ENCODE data around the gene ACP3. TPM values are rescaled to one million over a fixed set of nuclear protein-coding genes. Genes with fewer than 3 reads are reported as not detected.
"Not testable (repeated sequence)": the region's sequence is repeated elsewhere in the genome, so short reads cannot be mapped to it uniquely, and the experiment has no call there.

ACP3 gene
- polyA plus RNA-seq, 1 donor from 2014 or later, result 0.28 TPM

DNA sequence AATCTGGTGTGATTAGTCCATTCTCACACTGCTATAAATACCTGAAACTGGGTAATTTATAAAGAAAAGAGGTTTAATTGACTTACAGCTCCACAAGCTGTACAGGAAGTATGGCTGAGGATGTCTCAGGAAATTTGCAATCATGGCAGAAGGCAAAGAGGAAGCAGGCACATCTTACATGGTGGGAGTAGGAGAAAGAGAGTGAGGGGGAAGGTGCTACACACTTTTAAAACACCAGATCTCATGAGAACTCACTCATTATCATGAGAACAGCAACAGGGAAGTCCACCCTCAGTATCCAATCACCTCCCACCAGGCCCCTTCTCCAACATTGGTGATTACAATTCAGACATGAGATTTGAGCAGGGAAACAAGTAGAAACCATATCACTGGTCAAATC, 24.0 kb upstream of the ACP3 start:
- no peaks in the 10 kb centered on the region for H3K36me3 Mint-ChIP-seq
- no peak overlapping the region for H3K27ac Mint-ChIP-seq
- H3K27me3 Mint-ChIP-seq, result no peaks in the 10 kb centered on the region
- H3K4me3 Mint-ChIP-seq, result no peak overlapping the region
- no peaks in the 10 kb centered on the region for H3K4me1 Mint-ChIP-seq
- H3K9me3 Mint-ChIP-seq, result peaks cover 4 to 10% (median 5%) of the 10 kb centered on the region in 3 donors

DNA sequence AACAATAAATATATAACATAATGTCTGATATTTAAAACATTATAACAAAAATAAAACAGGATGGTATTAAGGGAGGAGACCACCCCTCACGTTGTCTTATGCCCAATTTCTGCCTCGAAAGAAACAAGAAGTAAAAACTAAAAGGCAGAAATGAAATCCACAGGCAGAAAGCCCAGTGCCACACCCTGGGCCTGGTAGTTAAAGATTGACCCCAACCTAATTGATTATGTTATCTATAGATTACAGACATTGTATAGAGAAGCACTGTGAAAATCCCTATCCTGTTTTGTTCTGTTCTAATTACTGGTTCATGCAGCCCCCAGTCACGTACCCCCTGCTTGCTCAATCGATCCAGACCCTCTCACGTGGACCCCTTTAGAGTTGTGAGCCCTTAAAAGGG, 22.3 kb upstream of the ACP3 start:
- H3K4me3 Mint-ChIP-seq, result no peak overlapping the region
- no peaks in the 10 kb centered on the region for H3K36me3 Mint-ChIP-seq
- peaks cover 4 to 10% (median 5%) of the 10 kb centered on the region in 3 donors for H3K9me3 Mint-ChIP-seq
- H3K27ac Mint-ChIP-seq, result no peak overlapping the region
- no peaks in the 10 kb centered on the region for H3K4me1 Mint-ChIP-seq
- H3K27me3 Mint-ChIP-seq, result peaks cover under 1% of the 10 kb centered on the region

DNA sequence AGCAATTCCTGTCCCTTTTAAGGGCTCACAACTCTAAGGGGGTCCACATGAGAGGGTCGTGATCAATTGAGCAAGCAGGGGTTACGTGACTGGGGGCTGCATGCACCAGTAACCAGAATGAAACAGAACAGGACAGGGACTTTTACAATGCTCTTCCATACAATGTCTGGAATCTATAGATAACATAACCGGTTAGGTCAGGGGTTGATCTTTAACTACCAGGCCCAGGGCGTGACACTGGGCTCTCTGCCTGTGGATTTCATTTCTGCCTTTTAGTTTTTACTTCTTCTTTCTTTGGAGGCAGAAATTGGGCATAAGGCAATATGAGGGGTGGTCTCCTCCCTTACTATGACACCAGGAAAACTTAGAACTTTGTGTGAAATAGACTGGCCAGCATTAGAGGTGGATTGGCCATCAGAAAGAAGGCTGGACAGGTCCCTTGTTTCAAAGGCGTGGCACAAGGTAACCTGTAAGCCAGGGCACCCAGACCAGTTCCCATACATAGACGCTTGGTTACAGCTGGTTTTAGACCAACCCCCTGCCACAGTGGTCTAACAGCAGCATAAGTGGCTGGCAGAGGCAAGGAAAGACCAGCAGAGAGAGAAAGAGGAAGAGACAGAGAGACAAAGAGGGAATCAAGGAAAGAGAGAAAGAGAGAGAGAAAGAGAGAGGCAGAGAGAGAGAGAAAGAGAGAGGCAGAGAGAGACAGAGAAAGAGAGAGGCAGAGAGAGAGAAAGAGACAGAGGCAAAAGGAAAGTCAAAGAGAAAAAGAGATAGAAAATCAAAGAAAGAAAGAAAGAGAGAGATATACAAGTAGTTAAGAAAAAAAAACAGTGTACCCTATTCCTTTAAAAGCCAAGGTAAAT, 13.6 kb upstream of the ACP3 start:
- Mint-ChIP-seq H3K9me3 (peaks cover 0 to 12% (median 12%) of the 10 kb centered on the region in 3 donors), H3K27ac (peak overlapping the region in 1 of 3 donors; percentile 32), H3K4me3 (peak overlapping the region in 1 of 4 donors; percentile 42)
- not testable (repeated sequence) for H3K27me3 Mint-ChIP-seq, H3K4me1 Mint-ChIP-seq, H3K36me3 Mint-ChIP-seq

DNA sequence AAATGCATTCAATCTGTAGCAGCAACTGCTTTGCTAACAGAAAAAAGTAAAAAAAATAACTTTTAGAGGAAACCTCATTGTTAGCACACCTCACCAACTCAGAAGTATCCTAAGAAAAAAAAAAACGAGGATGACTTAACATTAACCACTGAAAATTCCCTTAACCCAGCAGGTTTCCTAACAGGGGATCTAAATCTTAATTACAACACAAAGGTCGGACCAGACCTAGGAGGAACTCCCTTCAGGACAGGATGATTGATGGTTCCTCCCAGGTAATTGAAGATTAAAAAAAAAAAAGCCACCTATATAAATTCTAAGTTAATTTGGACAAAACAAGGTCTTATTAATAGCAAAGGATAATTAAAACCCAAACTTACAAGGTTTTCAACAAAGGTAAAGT, 12.9 kb upstream of the ACP3 start:
- H3K9me3 Mint-ChIP-seq, result peaks cover 0 to 12% (median 12%) of the 10 kb centered on the region in 3 donors
- not testable (repeated sequence) for H3K36me3 Mint-ChIP-seq, H3K27me3 Mint-ChIP-seq

DNA sequence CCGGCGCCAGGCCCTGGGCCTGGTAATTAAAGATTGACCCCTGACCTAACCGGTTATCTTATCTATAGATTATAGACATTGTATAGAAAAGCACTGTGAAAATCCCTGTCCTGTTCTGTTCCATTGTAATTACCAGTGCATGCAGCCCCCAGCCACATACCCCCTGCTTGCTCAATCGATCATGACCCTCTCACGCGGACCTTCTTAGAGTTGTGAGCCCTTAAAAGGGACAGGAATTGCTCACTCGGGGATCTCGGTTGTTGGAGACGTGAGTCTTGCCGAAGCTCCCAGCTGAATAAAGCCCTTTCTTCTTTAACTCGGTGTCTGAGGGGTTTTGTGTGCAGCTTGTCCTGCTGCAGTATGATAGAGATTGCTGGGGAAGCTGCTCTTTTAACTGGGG, 7.2 kb upstream of the ACP3 start:
- H3K9me3 Mint-ChIP-seq, H3K27ac Mint-ChIP-seq, H3K4me3 Mint-ChIP-seq, H3K27me3 Mint-ChIP-seq, H3K36me3 Mint-ChIP-seq, H3K4me1 Mint-ChIP-seq: not testable (repeated sequence)

More for the DNA sequence above, 12.9 kb upstream of the ACP3 start:
- H3K4me3 Mint-ChIP-seq, H3K4me1 Mint-ChIP-seq, H3K27ac Mint-ChIP-seq: not testable (repeated sequence)

DNA sequence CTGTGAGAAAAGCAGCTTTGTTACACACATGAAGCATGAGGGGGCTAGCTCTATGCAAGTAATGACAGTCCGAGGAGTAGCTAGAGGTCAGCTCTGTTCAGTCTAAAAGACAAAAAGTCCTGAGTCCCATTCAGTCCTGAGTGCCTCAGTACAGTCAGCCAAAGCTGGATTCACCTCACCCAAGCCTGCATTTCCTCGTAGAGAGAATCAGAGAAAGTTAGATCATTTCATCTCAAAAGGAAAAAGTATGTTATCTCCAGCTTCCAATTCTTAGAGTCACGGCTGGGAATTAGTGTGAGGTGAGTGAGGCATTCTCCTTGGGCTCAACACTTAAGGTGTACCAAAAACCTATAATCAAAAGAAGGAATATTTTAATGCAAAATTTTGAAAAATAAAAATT, 5.9 kb upstream of the ACP3 start:
- peaks cover 0 to 4% (median 2%) of the 10 kb centered on the region in 3 donors for H3K4me1 Mint-ChIP-seq
- H3K4me3 Mint-ChIP-seq, result no peak overlapping the region
- H3K27ac Mint-ChIP-seq, result no peak overlapping the region
- no peaks in the 10 kb centered on the region for H3K36me3 Mint-ChIP-seq
- H3K27me3 Mint-ChIP-seq, result no peaks in the 10 kb centered on the region
- H3K9me3 Mint-ChIP-seq, result no peaks in the 10 kb centered on the region

DNA sequence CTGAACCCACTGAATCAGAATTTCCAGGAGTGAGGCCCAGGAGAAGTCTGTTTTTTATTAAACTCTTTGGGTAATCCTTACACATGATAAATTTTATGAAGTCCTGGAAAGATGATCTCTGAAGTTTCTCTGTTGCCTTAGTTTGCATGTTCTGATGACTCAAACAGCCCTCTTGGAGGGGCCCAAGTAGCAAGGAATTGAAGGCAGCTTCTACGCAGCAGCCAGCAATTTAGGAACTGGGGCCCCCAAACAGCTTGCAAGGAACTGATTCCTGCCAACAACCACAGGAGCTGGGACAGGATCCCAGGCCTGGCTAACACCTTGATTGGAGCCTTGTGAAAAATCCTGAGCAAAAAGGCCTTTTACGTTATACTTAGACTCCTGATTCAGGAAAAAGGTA, 5.4 kb upstream of the ACP3 start:
- H3K27ac Mint-ChIP-seq, result no peak overlapping the region
- no peaks in the 10 kb centered on the region for H3K9me3 Mint-ChIP-seq
- H3K4me1 Mint-ChIP-seq, result peaks cover 0 to 4% (median 2%) of the 10 kb centered on the region in 3 donors
- H3K36me3 Mint-ChIP-seq, result no peaks in the 10 kb centered on the region
- no peaks in the 10 kb centered on the region for H3K27me3 Mint-ChIP-seq
- H3K4me3 Mint-ChIP-seq, result no peak overlapping the region

DNA sequence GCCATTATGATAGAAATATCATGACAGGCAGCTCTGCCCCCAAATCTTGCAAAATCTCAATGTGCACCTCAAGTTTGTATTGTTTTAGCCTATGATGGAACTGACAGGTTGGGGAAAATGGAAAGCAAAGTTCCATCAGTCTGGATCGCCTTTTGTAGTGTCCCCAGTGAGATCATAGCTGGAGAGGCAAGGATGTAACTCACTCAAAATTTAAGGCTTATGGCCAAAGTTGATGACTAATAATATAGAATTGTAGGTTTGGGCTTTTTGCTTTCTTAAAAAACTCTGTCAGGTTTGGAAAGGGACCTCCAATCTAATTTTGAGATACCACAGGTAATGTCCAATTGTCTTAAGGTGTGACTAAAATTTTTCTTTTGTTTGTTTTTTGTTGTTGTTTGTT, 1.4 kb upstream of the ACP3 start:
- no peaks in the 10 kb centered on the region for H3K36me3 Mint-ChIP-seq
- no peak overlapping the region for H3K27ac Mint-ChIP-seq
- peaks cover 7 to 10% (median 8%) of the 10 kb centered on the region in 3 donors for H3K4me1 Mint-ChIP-seq
- H3K9me3 Mint-ChIP-seq, result no peaks in the 10 kb centered on the region
- H3K4me3 Mint-ChIP-seq, result peak overlapping the region in 1 of 4 donors; percentile 27
- no peaks in the 10 kb centered on the region for H3K27me3 Mint-ChIP-seq

DNA sequence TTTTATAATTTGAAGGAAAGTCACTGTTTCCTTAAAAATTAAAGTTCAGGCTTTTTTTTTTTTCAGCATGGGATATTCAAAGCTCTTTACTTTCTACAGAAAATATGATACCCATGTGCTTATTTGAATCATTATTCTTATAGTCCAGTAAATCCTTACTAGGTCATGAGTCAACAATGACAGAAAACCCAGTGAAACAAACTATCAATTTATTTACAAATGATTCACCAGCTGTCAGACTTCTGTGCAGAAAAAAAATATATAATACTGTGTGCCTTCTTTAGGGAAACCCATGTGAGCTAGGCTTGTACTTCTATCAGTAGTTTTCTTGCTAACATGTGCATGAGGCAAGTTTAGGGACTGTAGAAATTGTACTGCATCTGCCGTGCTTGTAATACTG, 1.2 kb downstream of the ACP3 start:
- Mint-ChIP-seq H3K4me1 (peaks cover 7 to 10% (median 8%) of the 10 kb centered on the region in 3 donors), H3K27me3 (no peaks in the 10 kb centered on the region), H3K36me3 (peaks cover 1% of the 10 kb centered on the region), H3K4me3 (no peak overlapping the region), H3K9me3 (no peaks in the 10 kb centered on the region), H3K27ac (no peak overlapping the region)

DNA sequence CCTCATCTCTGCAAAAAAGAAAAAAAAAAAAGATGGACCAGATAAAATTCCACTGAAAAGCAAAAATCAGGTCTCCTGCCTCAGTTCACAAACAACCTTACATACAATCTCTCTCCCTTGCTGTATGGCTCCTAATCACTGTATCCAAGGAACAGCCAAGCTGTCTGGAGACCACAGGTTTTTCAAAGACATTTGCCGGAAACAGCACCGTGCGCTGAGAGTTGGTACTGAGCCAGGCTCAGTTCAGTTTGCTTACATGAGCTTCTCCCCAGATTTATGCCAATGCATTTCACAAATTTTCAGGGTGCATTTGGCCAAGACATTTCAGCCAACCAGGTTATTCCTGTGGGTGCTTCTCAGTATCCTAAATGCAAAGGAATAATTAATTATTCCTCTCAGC, 4.1 kb downstream of the ACP3 start:
- Mint-ChIP-seq H3K36me3 (peaks cover 1% of the 10 kb centered on the region), H3K27me3 (peaks cover 3% of the 10 kb centered on the region), H3K9me3 (no peaks in the 10 kb centered on the region), H3K4me1 (peaks cover 6 to 9% (median 7%) of the 10 kb centered on the region in 3 donors), H3K4me3 (no peak overlapping the region), H3K27ac (no peak overlapping the region)

DNA sequence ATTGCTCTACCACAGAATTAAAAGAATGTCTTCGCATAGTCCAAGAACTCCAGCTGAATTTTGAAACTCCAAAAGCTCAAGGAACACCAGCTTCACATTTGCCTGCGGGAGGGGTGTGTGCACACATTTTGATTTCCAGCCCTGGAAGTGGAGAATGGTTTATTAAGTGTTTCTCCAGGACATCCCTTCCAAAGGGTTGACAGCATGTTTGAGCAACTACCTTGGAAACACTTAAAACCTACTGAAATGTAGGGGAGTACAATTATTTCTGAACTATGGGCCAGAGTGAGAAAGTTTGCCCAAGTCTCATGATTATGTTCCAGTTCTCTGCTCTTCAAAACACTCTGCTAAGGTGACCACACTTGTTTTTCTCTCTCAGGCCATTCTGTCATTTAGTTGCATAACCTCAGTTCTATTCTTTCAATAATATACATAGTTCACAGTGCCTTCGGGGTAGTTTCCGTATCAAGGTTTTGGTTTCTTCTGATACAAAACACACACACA, 7.9 kb downstream of the ACP3 start:
- Mint-ChIP-seq H3K4me1 (peaks cover 0 to 2% (median 0%) of the 10 kb centered on the region in 3 donors), H3K36me3 (peaks cover 5% of the 10 kb centered on the region), H3K27me3 (peaks cover 3% of the 10 kb centered on the region), H3K9me3 (no peaks in the 10 kb centered on the region), H3K27ac (no peak overlapping the region), H3K4me3 (no peak overlapping the region)

DNA sequence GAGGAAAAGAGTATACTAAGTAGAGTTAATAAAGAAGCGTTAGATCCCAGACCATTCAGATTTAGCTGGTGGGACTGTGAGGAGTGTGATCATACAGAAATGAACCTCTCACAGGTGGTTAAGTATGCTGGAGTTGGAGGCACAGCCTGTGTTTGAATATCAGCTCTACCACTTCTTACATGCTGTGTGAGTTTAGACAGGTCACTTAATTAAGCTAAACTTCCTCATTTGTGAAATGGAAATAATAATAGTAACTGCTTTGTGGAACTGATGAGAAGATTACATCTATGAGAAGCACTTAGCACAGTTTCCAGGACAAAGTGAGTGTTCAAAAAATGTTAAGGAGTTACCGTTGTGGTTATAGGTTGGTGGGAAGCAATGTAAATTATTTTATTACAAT, 8.4 kb downstream of the ACP3 start:
- Mint-ChIP-seq H3K27me3 (peaks cover 3% of the 10 kb centered on the region), H3K27ac (no peak overlapping the region), H3K4me3 (no peak overlapping the region), H3K9me3 (no peaks in the 10 kb centered on the region), H3K4me1 (peaks cover 0 to 2% (median 0%) of the 10 kb centered on the region in 3 donors), H3K36me3 (peaks cover 5% of the 10 kb centered on the region)

DNA sequence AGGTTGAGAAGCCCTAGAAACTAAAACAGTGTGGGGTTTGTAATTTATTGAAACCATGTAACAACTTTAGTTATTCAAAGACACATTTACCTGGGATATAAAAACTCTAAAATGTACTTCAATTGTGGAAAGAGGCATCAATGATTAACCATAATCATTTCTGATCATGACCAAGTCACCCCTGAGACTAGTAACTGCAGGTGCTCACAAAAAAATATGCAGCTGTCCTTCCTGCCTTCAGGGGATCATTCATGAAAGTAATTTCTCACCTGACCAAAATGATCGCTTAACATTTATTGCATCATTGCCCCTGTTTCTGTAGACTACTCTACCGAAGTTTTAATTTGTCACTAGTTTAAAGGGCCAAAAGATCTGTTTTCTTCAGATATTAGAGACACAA, 9.0 kb downstream of the ACP3 start:
- Mint-ChIP-seq H3K27me3 (peaks cover 3% of the 10 kb centered on the region), H3K4me1 (peaks cover 0 to 2% (median 0%) of the 10 kb centered on the region in 3 donors), H3K4me3 (no peak overlapping the region), H3K27ac (no peak overlapping the region), H3K9me3 (no peaks in the 10 kb centered on the region), H3K36me3 (peaks cover 5% of the 10 kb centered on the region)

DNA sequence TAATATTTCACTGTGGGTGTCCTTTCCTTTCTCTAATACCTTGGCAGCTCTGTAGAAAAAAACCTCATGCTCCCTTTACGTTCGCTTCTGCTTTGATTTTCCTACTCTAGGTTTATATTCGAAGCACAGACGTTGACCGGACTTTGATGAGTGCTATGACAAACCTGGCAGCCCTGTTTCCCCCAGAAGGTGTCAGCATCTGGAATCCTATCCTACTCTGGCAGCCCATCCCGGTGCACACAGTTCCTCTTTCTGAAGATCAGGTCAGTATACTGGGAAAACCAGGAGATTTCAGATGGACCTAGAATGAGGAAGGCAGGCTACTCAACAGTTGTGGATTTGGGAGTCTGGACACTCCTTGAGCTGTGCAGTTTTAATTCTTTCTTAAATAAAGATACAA, 14.9 kb downstream of the ACP3 start:
- H3K27me3 Mint-ChIP-seq, result no peaks in the 10 kb centered on the region
- no peak overlapping the region for H3K4me3 Mint-ChIP-seq
- peaks cover 0 to 1% (median 0%) of the 10 kb centered on the region in 3 donors for H3K9me3 Mint-ChIP-seq
- no peak overlapping the region for H3K27ac Mint-ChIP-seq
- H3K4me1 Mint-ChIP-seq, result peaks cover 0 to 4% (median 0%) of the 10 kb centered on the region in 3 donors
- H3K36me3 Mint-ChIP-seq, result peaks cover 4% of the 10 kb centered on the region

DNA sequence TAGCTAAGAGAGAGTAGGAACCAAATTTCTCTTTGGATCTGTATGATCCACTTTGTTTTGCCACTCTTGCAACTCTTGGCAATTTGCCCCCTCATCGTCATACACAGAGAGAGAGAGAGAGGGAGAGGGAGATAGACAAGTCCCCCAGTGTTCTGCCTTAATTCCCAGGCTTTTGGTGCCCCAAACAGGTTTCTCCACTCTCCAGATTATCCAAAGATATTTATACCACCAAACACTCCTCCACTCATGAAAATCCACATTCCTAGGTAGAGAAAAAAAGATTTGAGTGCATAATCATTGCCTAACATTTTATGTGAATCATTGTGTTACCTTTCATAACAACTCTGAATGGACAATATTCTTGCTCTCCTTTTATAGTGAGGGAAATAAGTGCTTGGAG, 15.3 kb downstream of the ACP3 start:
- peaks cover 0 to 1% (median 0%) of the 10 kb centered on the region in 3 donors for H3K9me3 Mint-ChIP-seq
- no peak overlapping the region for H3K4me3 Mint-ChIP-seq

DNA sequence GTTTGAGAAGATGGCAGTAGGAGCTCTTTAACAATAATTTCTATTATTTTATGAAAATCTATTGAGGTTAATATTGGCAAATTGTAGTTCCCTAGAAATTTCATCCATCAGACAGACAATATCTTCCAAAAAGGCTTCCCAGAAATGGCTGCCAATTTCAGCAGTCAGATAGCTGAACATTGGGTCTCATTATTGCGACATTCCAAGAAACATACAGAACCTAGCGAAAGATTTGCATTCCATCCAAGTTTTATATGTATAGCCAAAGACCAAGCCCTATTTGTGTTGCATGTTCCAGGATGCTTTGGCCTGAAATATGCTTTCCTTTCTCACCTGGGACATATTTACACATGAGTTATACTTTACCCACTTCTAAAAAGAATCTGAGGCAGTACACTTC, 24.5 kb downstream of the ACP3 start:
- H3K27ac Mint-ChIP-seq, result no peak overlapping the region
- H3K9me3 Mint-ChIP-seq, result no peaks in the 10 kb centered on the region
- no peak overlapping the region for H3K4me3 Mint-ChIP-seq
- H3K36me3 Mint-ChIP-seq, result no peaks in the 10 kb centered on the region
- H3K4me1 Mint-ChIP-seq, result peaks cover 0 to 8% (median 0%) of the 10 kb centered on the region in 3 donors
- peaks cover 4% of the 10 kb centered on the region for H3K27me3 Mint-ChIP-seq

More for the DNA sequence above, 15.3 kb downstream of the ACP3 start:
- Mint-ChIP-seq H3K36me3 (peaks cover 4% of the 10 kb centered on the region), H3K4me1 (peaks cover 0 to 4% (median 0%) of the 10 kb centered on the region in 3 donors), H3K27me3 (no peaks in the 10 kb centered on the region), H3K27ac (no peak overlapping the region)
